DMS53 treated with DMSO at 0.1 percent for 48 hours (cell line): Measurements from ENCODE around the gene ELOVL1.
"Not testable (repeated sequence)": the region's sequence is repeated elsewhere in the genome, so short reads cannot be mapped to it uniquely, and the experiment has no call there.

ENCODE experiments used
- DNase-seq: peaks from one replicate; lab custom pipeline; 2025; ENCODE audit not compliant: unreplicated experiment; lab: John Stamatoyannopoulos, UW

Gene ELOVL1

DNA sequence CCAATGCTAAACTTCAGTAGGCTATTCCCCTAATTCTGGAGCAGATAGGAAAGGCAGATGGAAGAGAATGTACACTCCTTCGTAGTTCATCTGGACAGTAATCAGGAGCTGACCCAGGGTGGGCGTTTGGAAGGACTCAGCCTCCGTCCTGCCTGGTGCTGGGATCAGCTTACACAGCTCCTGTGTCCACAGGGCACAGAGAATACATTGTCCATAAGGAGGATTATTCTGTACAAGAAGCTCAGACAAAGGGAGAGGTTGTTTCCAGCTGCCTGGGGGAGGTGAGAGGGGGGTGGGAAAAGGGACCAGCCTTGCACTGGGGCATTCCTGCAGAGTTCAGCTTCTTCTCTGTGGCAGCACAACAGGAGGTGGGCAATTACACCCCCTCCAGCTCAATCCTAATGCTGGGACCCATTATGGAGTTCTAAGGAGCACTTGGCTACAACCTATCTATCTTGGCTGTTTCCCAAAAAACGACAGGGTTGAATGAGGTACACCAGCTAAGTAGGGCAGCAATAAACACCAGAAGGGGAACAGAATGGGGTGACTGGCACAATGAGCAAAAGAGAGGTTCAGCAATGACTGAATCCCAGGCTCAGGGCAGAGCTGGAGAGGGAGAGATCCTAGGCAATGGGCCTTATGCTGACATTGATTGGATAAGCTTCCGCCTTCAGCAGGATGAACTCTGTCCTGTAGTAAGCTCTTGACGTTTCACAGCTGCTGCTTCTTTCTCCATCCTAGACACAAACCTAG, 14.4 kb upstream of the ELOVL1 start:
- no peak for DNase-seq

DNA sequence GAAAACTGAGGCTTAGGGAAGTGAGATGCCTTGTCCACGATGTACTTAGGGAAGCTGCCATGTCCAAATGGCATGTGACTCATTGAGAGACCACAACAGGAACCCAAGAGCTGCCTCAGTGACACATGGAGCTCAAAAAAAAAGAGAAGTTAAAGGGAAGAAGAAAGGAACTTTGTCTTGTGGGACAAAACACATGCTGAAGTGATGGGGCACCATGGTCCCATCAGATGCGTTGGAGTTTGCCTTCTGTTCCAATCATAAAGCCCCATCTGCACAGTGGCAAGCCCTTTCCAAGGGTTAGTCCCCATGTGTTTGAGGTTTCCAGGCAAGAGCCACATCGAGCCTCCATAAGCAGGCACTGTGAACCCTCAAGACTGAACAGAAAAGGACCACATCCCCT, 13.8 kb upstream of the ELOVL1 start:
- no peak for DNase-seq

- no peak for DNase-seq
Observed at GRCh38 chr1:43379476-43379875, 11.7 kb upstream of the ELOVL1 start.

DNA sequence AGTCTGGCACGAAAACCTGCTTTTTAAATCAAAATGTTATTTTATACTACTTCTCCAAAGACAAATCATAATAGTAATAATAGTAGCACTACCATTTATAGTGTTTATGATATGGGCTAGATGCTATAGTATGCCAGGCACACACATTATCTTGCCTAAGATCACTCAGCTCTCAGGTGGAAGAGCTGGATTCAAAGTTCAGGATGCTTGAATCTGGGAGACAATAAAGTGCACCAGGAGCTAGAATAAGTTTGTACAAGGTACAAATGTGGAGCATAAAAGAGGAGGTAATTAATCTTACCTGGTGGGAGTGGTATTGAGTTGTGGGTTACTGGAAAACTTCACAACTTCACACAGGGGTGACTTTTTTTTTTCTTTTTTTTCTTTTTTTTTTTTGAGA, 10.0 kb upstream of the ELOVL1 start:
- no peak for DNase-seq

DNA sequence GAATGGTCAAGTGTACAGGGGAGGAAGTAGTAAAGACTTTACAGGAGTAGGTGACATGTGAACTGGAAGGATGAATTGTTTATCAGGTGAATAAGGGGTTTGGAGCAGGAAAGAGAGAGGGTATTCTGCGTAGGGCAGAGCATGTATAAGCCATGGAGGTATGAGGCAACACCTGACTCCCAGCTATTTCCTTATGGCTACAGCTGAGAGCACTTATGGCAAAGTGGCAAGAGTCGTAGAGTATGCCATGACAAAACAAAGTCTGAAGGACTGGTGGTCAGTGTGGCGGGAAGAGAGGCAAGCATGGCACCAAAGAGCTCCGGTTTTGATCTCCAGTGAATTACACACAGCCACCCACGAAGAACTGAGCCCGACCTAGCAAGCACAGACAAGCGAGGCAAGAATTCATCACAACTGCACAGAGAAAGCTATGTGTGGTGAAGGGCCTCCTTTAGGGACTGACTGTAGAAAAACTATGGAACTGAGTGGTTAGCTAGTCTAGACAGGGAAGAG, 9.0 kb upstream of the ELOVL1 start:
- DNase-seq = no peak

DNA sequence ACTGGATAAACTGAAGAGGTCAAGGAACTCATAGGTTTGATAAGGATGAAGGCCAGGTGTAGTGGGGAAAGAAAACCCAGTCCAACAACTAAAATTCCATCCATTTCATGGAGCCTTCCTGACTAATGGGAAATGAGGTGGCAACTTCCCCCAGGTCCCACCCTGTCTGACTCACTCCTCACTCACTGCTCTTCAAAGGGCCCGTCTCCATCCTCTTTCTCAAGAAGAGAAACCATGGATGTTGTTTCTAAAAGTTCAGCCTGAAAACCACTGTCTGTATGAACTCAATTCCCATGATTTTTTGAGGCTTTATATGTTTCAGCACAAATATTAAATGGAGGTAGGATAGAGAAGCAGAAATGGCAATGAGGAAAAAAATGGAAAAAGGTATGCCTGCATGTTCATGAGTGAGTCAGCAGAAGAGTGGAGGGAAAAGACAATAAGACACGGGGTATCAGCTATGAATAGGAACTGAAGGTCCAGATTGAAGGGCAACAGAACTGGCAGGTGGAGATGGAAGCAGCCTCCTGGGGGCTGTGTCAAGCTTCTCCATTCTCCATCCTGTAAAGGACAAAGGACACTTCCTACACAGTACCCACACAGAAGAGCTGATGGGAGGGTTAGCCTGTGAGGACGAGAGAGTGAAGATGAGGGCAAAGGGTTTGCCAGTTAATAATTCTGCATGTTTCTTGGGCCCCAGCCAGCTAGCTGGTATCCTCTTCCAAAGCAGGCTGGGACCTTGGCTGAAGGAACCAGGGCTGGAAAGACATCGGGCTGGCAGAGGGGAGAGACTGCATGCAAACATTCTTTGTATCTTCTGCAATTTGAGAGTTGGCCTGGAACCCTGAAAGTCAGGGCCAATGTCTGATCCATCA, 5.5 kb upstream of the ELOVL1 start:
- DNase-seq = peak; percentile 42

DNA sequence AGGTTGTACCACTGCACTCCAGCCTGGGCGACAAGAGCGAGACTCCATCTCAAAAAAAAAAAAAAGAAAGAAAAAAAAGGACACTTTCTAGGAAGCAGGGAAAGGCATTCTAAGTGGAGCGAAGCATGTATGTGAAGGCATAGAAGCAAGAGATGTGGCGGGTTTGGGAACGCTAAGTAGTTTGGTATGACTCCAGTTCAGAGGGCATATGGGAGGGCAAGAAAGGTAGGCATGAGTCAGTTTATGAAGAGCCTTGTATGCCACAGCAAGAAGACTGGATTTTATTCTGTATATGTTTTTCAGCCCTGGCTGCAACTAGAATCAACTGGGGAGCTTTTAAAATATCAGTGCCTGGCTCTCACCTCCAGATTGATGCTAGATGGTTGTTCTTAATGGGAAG, 4.4 kb upstream of the ELOVL1 start:
- DNase-seq = no peak

DNA sequence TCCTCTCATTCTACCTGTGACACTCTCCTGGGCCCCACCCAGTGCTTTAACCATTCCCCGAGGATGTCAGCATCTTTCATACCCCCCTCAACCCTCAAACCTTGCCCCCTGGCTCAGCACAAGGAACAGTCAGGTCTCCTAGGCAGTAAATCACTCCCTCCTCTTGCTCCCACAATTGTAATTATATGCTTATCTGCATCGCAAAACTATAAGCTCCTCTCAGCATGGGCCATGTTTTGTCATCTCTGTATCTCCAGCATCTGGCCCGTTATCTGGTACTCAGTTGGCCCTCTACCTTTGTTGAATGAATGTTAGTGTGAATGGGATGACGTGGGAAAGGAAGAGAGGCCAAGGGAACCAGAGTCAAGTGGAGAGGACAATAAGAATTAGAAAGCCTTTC, 2.8 kb upstream of the ELOVL1 start:
- no peak for DNase-seq

DNA sequence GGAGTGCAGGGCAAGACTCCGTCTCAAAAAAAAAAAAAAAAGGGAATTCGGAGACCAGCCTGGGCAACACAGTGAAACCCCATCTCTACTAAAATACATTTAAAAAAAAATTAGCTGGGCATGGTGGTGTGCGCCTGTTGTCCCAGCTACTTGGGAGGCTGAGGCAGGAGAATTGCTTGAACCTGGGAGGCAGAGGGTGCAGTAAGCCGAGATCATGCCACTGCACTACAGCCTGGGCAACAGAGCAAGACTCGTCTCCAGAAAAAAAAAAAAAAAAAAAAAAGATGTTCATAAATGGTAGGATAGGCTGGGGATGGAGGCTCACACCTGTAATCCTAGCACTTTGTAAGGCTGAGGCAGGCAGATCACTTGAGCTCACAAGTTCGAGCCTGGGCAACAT, 2.0 kb upstream of the ELOVL1 start:
- DNase-seq = not testable (repeated sequence)

DNA sequence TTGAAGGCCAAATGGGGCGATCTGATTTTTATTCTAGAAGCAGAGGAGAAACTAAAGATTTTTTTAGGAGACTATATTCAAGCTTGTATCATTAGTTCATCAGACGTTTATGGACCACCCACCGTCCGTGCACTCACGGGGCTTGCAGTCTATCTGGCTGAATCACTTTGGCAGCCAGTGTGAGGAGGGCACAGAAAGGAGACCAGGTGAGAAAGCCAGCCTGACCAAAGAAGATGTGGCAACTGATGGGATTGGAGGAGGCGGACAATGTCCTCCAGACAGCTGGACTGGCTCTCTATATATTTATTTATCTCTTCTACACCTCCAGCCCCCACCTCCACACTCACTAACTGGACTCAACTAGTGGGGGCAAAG, 822 bp upstream of the ELOVL1 start:
- no peak for DNase-seq

GRCh38 chr1:43367026-43367903, 546 bp downstream of the ELOVL1 start:
- no peak for DNase-seq

GRCh38 chr1:43366601-43367025, 1.2 kb downstream of the ELOVL1 start:
- DNase-seq = no peak

DNA sequence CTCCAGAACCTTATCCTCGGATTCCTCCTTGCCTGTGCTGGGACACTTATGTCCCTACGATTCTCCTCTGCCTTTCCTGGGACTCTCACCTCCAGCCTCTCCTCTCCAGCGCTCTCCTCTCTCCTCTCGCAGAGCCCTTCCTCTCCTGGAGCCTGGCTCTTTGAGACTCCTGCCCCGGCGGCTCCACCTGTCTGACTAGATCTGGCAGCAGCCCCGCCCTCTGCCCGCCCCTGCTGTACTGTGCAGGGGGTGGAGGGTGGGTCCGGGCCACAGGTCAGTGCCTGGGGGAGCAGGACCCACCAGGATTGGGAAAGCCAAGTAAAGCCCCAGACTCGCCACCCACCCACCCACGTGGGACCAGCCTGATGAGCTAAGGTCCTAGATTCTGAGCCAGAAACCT, 1.6 kb downstream of the ELOVL1 start:
- DNase-seq = no peak

DNA sequence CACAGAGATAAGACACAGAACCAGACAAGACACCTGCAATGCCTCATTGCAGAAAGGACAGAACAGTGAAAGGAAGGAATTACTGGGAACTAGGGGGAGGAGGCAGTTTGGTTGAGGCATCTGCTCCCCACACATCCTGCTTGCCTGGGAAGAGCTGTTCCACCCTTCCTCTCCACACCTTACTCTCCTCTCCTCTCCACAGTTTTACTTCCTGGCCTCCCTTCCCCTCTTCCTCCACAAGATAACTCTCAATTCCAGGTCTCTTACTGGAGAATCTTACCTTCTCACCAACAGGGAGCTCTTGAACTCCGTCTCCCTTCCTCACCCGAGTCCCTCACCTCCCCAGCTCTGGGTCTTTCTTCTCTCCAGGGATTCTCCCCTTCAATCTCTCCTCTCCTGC, 2.1 kb downstream of the ELOVL1 start:
- DNase-seq = no peak

GRCh38 chr1:43363935-43364525, 3.8 kb downstream of the ELOVL1 start:
- no peak for DNase-seq

DNA sequence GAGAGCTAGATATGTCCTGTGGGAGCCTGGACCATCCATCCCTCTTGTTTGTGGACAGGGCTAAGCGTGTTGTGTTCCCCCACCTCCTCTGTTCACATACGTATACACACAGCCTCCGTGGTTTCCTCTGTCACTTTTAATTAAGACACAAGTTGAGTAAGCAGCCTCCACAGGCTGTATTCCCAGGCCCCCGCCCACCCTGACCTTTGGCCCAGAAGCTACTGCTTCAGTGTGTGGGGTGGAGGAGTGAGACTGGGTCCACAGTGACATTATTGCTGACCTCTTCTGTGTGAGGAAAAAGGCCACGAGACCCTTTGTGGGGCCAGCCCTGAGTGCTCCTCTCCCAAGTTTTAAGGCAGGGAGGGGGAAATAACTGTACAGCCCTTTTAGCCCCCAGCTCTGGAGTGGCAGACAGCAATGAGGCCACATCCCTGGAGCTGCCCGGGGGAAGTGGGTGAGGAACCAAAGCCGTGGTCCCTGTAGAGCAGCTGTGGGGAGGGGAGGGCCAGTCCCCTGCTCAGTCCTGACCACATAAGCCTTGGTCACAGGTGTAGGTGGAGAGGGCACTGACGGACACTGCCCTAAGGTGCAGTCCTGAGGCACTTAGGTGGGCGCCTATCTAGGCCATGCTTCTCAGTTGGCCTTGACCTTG, 4.4 kb downstream of the ELOVL1 start:
- no peak for DNase-seq

DNA sequence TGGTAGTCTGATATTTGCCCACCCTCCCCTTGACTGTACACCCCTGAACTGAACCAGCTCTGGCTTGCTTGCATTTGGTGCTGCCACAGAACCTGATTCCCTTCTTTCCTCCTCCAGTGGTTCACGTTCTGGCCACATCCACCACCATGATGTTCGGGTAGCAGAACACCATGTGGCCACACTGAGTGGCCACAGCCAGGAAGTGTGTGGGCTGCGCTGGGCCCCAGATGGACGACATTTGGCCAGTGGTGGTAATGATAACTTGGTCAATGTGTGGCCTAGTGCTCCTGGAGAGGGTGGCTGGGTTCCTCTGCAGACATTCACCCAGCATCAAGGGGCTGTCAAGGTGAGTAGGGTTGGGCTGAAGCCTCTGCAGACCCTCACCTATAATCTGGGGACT, 7.2 kb downstream of the ELOVL1 start:
- no peak for DNase-seq

DNA sequence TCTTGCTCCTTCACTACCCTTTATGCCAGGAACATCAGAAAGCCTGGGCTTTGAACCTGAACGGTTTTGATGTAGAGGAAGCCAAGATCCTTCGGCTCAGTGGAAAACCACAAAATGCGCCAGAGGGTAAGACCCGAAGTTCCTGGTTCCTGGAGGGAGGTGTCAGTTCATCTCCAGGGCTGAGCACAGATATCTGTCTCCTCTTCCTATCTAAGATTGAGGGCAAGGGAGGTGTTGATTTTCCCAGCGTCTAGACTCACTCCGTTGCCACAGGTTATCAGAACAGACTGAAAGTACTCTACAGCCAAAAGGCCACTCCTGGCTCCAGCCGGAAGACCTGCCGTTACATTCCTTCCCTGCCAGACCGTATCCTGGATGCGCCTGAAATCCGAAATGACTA, 8.1 kb downstream of the ELOVL1 start:
- no peak for DNase-seq

DNA sequence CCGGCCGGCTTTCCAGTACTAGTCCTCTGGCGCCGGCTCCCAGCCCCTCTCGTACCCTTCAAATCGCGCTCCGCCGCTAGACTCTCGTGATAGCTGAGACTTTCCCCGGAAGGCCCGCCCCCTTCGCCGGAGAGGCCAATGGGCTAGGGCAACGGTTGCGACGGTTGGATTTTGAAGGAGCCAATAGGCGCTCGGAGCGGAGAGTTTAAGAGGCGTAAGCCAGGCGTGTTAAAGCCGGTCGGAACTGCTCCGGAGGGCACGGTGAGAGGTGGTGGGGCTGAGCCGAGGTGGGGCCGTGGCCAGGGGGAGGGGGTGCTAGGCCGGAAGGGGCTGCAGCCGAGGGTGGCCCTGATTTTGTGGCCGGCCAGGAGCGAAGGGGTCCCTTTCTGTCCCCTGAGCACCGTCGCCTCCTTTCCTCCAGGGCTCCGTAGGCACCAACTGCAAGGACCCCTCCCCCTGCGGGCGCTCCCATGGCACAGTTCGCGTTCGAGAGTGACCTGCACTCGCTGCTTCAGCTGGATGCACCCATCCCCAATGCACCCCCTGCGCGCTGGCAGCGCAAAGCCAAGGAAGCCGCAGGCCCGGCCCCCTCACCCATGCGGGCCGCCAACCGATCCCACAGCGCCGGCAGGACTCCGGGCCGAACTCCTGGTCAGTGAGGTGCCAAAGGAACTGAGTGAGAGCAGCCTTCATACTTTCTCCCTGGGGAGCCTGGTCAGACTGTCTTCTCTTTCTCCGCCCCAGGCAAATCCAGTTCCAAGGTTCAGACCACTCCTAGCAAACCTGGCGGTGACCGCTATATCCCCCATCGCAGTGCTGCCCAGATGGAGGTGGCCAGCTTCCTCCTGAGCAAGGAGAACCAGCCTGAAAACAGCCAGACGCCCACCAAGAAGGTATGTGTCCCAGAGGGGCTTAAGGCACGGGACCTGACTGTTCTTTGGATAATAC, 8.8 kb downstream of the ELOVL1 start, which contains the start of gene CDC20:
Gene CDC20, plus strand, starts transcription at position 236 of the 948 bp plus-strand sequence. Its CDS starts 235 bp downstream, at position 471.
- DNase-seq = peak; percentile 95
